KOPT-K1 (cell line): ENCODE data around the gene SPEM3.
"Not testable (repeated sequence)": the region's sequence is repeated elsewhere in the genome, so short reads cannot be mapped to it uniquely, and the experiment has no call there.

Experiments used
- H3K27ac ChIP-seq: fragments of 200-600 bp; sonication (generic); 2 replicates; pipeline ENCODE4 v1.5.1; 2016; ENCODE audit warnings: antibody characterized with exemption, mild to moderate bottlenecking, low read depth, low read length; ENCODE audit not compliant: poor library complexity, severe bottlenecking
- H3K36me3 ChIP-seq: fragments of 200-600 bp; sonication (generic); 2 replicates; pipeline ENCODE4 v1.5.1; 2017; ENCODE audit warnings: antibody characterized with exemption, mild to moderate bottlenecking, low read length, moderate library complexity; ENCODE audit not compliant: insufficient read depth
- H3K9me3 ChIP-seq: fragments of 200-600 bp; sonication (generic); 2 replicates; pipeline ENCODE4 v1.5.1; 2017; ENCODE audit warnings: antibody characterized with exemption, low read length, mild to moderate bottlenecking; ENCODE audit not compliant: insufficient read depth, poor library complexity, severe bottlenecking

The SPEM3 gene

DNA sequence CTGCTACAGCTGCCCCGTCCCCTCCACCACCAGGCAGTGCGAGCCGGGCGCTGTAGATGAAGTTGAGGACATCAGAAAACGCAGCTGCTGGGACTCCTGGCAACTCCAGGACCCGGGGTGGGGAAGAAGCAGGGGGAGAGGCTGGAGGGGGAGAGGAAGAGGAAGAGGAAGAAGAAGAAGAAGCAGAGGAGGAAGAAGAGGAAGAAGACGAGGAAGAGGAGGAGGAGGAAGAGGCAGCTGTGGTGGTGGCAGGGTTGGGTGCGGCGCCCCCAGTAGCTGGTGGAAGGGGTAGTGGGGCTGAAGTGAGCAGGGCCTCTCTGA is 37.6 kb downstream of the SPEM3 start:
- peaks cover 43% of the 10 kb centered on the region for H3K36me3 ChIP-seq
- no peaks in the 10 kb centered on the region for H3K9me3 ChIP-seq

DNA sequence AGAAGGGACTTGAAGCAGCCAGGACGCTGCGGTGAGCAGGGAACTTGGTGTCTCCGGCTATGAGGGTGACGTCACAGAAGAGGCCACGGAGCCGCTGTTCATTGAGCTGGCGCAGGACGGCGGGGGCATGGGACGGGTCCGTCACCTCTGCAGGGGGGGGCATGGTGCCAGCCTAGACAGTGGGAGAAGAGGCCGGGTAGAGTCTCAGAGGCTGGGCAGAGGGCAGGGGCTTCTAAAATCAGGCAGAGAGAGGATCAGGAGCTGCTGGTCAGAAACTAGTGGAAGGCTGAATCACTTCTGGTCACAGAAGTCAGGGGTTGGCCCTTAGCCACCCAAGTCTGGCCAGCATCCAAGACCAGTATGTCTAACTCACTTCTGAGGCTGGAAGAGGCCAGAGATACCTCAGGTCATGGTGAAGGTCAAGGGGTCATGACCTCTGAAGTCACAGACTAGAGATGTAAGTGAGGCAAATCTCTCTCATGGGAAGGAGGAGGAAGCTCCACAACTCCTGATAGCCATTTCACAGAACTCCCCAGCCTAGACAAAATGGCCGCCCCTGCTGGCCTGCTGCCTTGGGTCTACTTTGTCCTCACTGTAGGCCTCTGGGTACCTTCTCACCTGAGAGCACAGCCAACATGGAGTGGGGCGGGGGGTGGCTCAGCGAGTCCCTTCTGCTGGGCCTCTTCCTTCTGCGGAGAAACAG is 38.1 kb downstream of the SPEM3 start:
- Histone ChIP-seq H3K9me3 (no peaks in the 10 kb centered on the region), H3K36me3 (peaks cover 39% of the 10 kb centered on the region), H3K27ac (peak overlapping the region; percentile 36)

More for the DNA sequence above, 37.6 kb downstream of the SPEM3 start:
- peak overlapping the region; percentile 36 for H3K27ac ChIP-seq

DNA sequence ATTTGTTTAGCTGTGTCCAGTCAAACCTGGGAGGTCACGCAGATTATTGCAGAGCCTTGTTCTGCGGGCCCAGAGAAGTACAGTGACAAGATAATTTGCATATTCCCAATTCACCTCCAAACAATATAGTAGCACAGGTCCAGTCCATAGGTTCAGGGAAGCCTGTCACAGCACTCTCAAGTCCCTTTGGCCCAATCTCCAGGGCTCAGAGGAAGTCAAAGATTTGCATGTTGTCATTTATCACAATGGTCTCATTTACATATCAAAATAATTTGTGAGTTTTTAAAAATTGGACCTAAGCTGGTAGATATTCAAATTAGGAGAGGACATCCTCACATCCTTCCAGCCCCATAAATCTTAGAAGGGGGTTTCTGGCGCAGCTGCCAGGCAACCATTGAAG is 38.8 kb downstream of the SPEM3 start:
- no peaks in the 10 kb centered on the region for H3K9me3 ChIP-seq
- peak overlapping the region; percentile 36 for H3K27ac ChIP-seq
- H3K36me3 ChIP-seq = peaks cover 34% of the 10 kb centered on the region

- Histone ChIP-seq H3K9me3 (no peaks in the 10 kb centered on the region), H3K36me3 (peaks cover 26% of the 10 kb centered on the region), H3K27ac (no peak overlapping the region)
Observed at GRCh38 chr17:7468290-7468689, 39.6 kb downstream of the SPEM3 start.

DNA sequence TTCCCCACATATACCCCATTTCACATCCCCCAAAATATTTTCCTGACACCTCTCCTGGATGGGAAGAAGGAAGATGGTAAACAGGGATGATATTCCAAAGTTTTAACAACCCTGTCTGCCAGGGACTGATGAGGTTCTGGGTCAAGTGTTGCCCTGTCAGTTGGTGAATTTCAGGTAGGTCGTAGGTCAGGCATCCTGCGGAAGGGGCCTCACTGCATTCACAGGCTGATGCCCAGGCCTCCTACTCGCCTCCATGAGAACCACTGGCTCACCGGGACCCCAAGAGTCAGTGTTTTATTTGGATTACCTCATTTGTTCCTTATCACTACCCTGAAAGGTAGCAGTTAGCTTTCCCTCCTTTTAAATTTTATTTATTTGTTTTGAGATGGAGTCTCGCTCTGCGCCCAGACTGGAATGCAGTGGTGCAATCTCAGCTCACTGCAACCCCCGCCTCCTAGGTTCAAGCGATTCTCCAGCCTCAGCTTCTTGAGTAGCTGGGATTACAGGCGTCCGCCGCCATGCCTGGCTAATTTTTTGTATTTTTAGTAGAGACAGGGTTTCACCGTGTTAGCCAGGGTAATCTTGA is 40.2 kb downstream of the SPEM3 start:
- H3K36me3 ChIP-seq = peaks cover 20% of the 10 kb centered on the region
- H3K27ac ChIP-seq = no peak overlapping the region

GRCh38 chr17:7469843-7470242 is 41.2 kb downstream of the SPEM3 start:
- not testable (repeated sequence) for H3K9me3 ChIP-seq, H3K27ac ChIP-seq
- H3K36me3 ChIP-seq = peaks cover 17% of the 10 kb centered on the region

More for the DNA sequence above, 40.2 kb downstream of the SPEM3 start:
- no peaks in the 10 kb centered on the region for H3K9me3 ChIP-seq

GRCh38 chr17:7470457-7470973 is 41.9 kb downstream of the SPEM3 start:
- peaks cover 15% of the 10 kb centered on the region for H3K36me3 ChIP-seq
- H3K27ac ChIP-seq, H3K9me3 ChIP-seq: not testable (repeated sequence)

DNA sequence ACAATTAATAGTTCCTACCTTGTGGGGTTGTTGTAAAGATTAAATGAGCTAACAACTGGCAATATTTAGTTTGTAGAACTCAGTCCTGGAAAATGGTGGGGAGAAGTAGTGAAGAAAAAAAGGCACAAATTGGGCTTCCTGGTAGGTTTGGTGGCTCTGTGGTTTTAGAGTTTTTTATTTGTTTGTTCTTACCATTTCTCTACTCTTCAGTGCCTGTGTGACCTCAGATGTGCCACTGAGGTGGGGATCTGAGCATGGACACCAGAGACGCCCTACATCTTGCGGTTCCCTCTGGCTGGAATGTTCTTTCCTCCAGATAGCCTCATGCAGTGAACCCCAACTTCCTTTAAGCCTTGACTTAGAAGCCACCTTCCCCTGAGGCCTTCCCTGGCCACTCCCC is 43.1 kb downstream of the SPEM3 start:
- H3K9me3 ChIP-seq = no peaks in the 10 kb centered on the region
- peaks cover 4% of the 10 kb centered on the region for H3K36me3 ChIP-seq
- H3K27ac ChIP-seq = peak overlapping the region; percentile 10

DNA sequence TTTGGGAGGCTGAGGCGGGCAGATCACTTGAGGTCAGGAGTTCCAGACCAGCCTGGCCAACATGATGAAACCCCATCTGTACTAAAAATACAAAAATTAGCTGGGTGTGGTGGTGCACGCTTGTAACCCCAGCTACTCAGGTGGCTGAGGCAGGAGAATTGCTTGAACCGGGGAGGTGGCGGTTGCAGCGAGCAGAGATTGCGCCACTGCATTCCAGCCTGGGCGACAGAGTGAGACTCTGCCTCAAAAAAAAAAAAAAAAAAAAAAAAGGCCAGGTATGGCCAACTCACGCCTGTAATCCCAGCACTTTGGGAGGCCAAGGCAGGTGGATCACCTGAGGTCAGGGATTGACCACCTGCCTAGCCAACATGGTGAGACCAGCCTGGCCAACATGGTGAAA is 46.1 kb downstream of the SPEM3 start:
- H3K9me3 ChIP-seq, H3K27ac ChIP-seq: not testable (repeated sequence)

DNA sequence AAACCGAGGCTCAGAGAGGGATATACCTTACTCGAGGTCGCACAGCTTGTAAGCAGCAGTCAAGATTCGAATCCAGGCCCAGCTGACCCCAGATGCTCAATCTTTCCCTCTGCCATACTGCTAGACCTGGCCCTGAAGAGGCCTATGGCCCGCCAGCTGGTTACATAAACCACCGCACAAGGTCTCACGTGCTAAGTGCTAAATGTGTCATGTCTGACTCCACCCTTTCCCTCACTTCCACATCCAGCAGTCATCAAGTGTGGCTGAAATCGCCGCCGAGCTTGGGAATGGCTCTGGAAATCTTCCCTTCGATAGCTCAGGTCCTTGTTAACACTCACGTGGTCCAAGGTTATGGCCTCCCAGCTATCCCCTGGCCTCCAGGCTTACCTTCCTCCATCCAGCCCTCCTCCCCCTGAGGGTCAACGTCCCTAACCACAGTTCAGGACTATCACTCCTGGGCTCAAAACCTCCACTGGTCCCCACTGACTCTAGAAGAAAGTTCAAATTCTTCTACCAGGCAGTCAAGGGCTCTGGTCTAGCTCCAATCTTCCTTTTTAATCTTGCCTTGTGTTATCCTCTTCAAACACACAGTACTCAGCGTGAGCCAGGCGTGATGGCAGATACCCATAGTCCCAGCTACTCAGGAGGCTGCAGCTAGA is 47.2 kb downstream of the SPEM3 start:
- Histone ChIP-seq H3K36me3 (no peaks in the 10 kb centered on the region), H3K9me3 (no peaks in the 10 kb centered on the region), H3K27ac (no peak overlapping the region)

More for the DNA sequence above, 46.1 kb downstream of the SPEM3 start:
- not testable (repeated sequence) for H3K36me3 ChIP-seq

DNA sequence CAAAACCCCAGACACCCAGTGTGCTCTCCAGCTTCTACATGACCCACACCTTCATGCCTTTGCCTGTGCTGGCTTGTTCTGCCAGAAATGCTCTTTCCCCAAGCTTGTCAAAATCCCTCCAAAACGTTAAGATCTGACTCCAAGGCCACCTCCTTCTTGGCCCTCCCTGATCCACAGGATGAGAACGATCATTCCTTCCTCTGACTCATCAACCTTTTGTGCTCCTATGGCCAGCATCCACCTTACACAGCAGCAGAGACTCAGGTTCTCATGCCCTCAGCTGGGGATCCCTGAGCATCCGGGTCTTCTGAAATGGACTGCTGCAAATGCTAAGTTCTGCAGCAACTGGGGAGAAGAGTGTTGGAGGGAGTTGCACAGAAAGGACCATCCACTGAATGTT is 47.8 kb downstream of the SPEM3 start:
- Histone ChIP-seq H3K27ac (no peak overlapping the region), H3K36me3 (no peaks in the 10 kb centered on the region), H3K9me3 (no peaks in the 10 kb centered on the region)

DNA sequence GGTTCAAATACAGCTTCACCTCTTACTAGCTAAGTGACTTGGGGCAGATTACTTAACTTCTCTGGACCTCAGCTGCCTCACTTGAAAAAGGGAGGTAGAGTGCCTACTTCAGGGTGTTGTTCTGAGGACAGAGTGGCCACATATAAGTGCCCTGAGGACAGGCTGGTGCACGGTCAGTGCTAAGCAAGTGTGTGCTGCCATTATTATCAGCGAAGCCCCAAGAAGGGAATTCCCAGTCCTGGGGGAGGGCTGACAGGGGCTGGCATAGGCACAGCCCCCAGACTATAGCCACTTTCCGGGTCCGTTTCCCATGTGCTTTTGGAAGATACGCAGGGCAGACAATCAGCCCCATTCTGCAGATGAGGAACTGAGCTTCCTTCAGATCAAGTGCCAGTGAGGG is 48.3 kb downstream of the SPEM3 start:
- no peaks in the 10 kb centered on the region for H3K9me3 ChIP-seq
- H3K36me3 ChIP-seq = no peaks in the 10 kb centered on the region
- no peak overlapping the region for H3K27ac ChIP-seq

GRCh38 chr17:7477392-7478275 is 49.0 kb downstream of the SPEM3 start:
- Histone ChIP-seq H3K27ac (peak overlapping the region; percentile 20), H3K9me3 (no peaks in the 10 kb centered on the region), H3K36me3 (no peaks in the 10 kb centered on the region)

DNA sequence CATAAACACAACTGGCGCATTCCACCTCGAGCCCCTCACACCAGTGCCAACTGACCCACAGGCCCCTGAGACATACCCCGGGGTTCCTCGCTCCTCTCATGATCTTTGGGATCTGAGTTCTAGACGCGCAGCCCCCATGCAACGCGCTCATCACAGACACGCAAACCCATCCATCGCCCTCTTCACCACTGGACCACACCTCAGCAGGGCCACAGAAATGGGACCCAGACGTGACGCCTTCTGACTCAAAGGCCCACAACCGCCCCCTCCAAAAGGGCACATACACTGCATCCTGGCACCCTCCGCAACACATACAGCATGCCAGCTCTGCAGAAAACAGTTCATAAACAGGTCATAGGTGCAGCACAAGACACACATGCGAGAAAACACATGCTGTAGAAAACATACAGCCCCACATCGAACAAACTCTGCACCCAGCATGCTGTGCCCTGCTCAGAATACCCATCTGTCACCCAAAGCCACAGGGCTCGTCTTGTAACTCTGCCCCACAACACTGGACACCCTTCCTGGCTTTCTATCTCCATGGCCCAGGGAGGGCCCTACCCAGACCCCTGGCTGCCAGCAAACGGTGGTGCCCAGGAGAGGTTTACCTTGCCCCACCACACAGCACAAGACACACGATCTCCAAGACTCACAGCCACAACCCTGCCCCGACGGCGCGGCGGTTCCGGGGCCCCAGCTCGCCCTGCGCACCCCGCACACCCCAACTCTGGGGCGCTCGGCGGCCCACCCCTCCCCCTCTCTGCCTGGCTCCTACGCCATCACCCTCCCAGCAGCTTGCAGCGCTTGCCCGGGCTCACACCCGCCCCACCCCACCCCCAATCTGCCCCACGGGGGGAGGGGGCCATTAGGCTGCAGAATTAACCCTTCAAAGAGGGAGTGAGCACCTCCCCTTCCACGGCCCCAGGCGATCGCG is 49.9 kb downstream of the SPEM3 start:
- H3K36me3 ChIP-seq = no peaks in the 10 kb centered on the region
- peak overlapping the region; percentile 89 for H3K27ac ChIP-seq
- no peaks in the 10 kb centered on the region for H3K9me3 ChIP-seq
